ENCODE results near the gene TCHH. TPM values are rescaled to one million over a fixed set of nuclear protein-coding genes. Genes with fewer than 3 reads are reported as not detected.

Gene TCHH
- total and polyA plus RNA-seq, 2 donors (not counting 1 experiment from before 2014, with no cell fraction given), result not detected

DNA sequence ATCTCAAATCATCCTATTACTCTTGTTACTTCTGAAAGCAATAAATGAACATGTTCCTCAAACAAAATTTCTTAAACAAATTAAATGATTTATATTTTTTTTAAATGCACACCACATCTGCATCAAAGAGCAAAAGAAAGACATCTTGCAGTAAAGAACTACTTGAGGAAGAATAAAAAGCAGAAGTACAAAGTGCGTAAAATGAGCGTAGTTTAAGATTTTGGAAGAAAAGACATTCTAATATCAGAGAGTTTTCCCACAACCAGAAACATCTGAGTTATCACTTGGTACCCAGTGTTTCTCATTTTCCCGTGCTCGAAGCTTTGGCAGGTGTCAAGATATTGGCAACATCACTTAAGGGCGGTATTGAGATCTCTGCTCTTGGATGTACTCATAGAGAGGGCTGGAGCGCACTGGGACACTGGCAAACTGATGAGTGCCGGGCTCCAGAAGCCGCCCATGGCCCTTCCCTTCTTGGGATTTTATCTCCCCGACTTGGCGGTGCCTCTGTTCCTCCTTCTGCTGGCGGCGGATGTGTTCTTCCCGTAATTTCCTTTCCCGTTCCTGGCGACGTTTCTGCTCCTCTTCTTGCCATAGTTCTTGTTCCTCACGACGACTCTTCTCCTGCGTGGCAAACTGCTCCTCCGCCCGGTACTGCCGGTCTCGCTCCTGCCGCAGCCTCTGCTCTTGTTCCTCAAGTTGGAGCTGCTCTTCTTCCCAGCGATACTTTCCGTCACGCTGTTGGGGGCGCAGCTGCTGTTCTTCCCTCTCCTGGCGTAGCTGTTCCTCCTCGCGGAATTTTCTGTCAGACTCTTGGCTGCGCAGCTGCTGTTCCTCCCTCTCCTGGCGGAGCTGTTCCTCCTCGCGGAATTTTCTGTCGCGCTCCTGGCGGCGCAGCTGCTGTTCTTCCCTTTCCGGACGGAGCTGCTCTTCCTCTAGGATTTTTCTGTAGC is 7.9 kb downstream of the TCHH start:
- peaks cover 53% of the 10 kb centered on the region for H3K27me3 ChIP-seq (ENCODE audit: control insufficient read depth, insufficient read depth, low read length)
- no peak overlapping the region for H3K27ac ChIP-seq (ENCODE audit: insufficient read depth, low read length)
- no peak overlapping the region for H3K9ac ChIP-seq (ENCODE audit: insufficient read depth, low read length)
- no peak overlapping the region for H2AFZ ChIP-seq (ENCODE audit: low read length)
- no peaks in the 10 kb centered on the region for H4K20me1 ChIP-seq (ENCODE audit: control insufficient read depth, extremely low read depth, insufficient read depth, low read length)
- no peak for TF ChIP-seq EZH2 (IDR thresholded peaks at IDR 0.05; ENCODE audit: low read length, missing control alignments)
- TF ChIP-seq CTCF (conservative IDR thresholded peaks at IDR 0.05 in 1 of 2, IDR thresholded peaks at IDR 0.05 in 1 of 2; ENCODE audit: low read depth in 1 of 2, low read length in 2 of 2), result peak in 1 of 2 donors; percentile 0
- H3K9me3 ChIP-seq (ENCODE audit: control insufficient read depth, insufficient read depth, low read depth, low read length), result no peaks in the 10 kb centered on the region
- H3K4me1 ChIP-seq (ENCODE audit: control insufficient read depth, extremely low read depth, insufficient read depth, low read length), result peaks cover 6% of the 10 kb centered on the region
- H3K36me3 ChIP-seq (ENCODE audit: control insufficient read depth, insufficient read depth, low read length), result no peaks in the 10 kb centered on the region
- DNase-seq (ENCODE audit: low read depth in 2 of 2), result no peak
- no peaks in the 10 kb centered on the region for H3K79me2 ChIP-seq (ENCODE audit: control insufficient read depth, insufficient read depth, low read length)
- peak overlapping the region in 3 of 4 experiments; percentile 21 to 48 (median 30) for H3K4me3 ChIP-seq (replicated peaks in 1 of 4; ENCODE audit: control extremely low read depth in 1 of 4, insufficient read depth in 1 of 4, low read depth in 3 of 4, low read length in 4 of 4)
- H3K4me2 ChIP-seq (ENCODE audit: extremely low read depth, insufficient read depth, low read length), result peak overlapping the region; percentile 68

DNA sequence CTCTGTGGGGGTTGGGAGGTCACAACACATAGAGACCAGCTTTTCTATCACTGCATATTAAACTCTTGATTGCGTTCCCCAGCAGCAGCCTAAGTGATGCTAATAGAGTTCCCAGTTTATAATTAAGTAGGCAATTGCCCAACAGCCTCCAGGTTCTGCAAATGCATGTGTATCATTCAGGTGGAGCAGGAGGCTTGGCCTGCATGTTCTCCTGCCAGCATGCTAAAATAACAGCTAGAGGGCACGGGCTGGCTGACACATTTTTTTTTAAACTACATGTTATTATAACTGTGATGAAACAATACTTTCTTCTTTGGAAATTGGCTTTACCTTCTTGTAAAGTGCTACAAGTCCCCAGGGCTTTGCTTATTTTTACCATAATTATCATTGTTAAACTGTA is 10.4 kb downstream of the TCHH start:
- Histone ChIP-seq H3K4me2 (ENCODE audit: extremely low read depth, insufficient read depth, low read length) (no peak overlapping the region), H3K27ac (ENCODE audit: insufficient read depth, low read length) (no peak overlapping the region), H3K9me3 (ENCODE audit: control insufficient read depth, insufficient read depth, low read depth, low read length) (no peaks in the 10 kb centered on the region), H3K79me2 (ENCODE audit: control insufficient read depth, insufficient read depth, low read length) (no peaks in the 10 kb centered on the region), H4K20me1 (ENCODE audit: control insufficient read depth, extremely low read depth, insufficient read depth, low read length) (no peaks in the 10 kb centered on the region), H3K9ac (ENCODE audit: insufficient read depth, low read length) (no peak overlapping the region), H3K4me1 (ENCODE audit: control insufficient read depth, extremely low read depth, insufficient read depth, low read length) (peaks cover 2% of the 10 kb centered on the region), H2AFZ (ENCODE audit: low read length) (no peak overlapping the region), H3K36me3 (ENCODE audit: control insufficient read depth, insufficient read depth, low read length) (no peaks in the 10 kb centered on the region), H3K4me3 (replicated peaks in 1 of 4; ENCODE audit: control extremely low read depth in 1 of 4, insufficient read depth in 1 of 4, low read depth in 3 of 4, low read length in 4 of 4) (no peak overlapping the region), H3K27me3 (ENCODE audit: control insufficient read depth, insufficient read depth, low read length) (peaks cover 36% of the 10 kb centered on the region)
- TF ChIP-seq CTCF (conservative IDR thresholded peaks at IDR 0.05 in 1 of 2, IDR thresholded peaks at IDR 0.05 in 1 of 2; ENCODE audit: low read depth in 1 of 2, low read length in 2 of 2), result no peak
- no peak for TF ChIP-seq EZH2 (IDR thresholded peaks at IDR 0.05; ENCODE audit: low read length, missing control alignments)
- DNase-seq (ENCODE audit: low read depth in 2 of 2), result no peak

- Histone ChIP-seq H3K27ac (ENCODE audit: insufficient read depth, low read length) (no peak overlapping the region), H2AFZ (ENCODE audit: low read length) (no peak overlapping the region), H3K4me2 (ENCODE audit: extremely low read depth, insufficient read depth, low read length) (no peak overlapping the region), H3K27me3 (ENCODE audit: control insufficient read depth, insufficient read depth, low read length) (no peaks in the 10 kb centered on the region), H3K79me2 (ENCODE audit: control insufficient read depth, insufficient read depth, low read length) (no peaks in the 10 kb centered on the region), H4K20me1 (ENCODE audit: control insufficient read depth, extremely low read depth, insufficient read depth, low read length) (no peaks in the 10 kb centered on the region), H3K4me3 (replicated peaks in 1 of 4; ENCODE audit: control extremely low read depth in 1 of 4, insufficient read depth in 1 of 4, low read depth in 3 of 4, low read length in 4 of 4) (no peak overlapping the region), H3K4me1 (ENCODE audit: control insufficient read depth, extremely low read depth, insufficient read depth, low read length) (no peaks in the 10 kb centered on the region), H3K9ac (ENCODE audit: insufficient read depth, low read length) (no peak overlapping the region), H3K9me3 (ENCODE audit: control insufficient read depth, insufficient read depth, low read depth, low read length) (no peaks in the 10 kb centered on the region), H3K36me3 (ENCODE audit: control insufficient read depth, insufficient read depth, low read length) (no peaks in the 10 kb centered on the region)
- DNase-seq (ENCODE audit: low read depth in 2 of 2), result no peak
- TF ChIP-seq CTCF (conservative IDR thresholded peaks at IDR 0.05 in 1 of 2, IDR thresholded peaks at IDR 0.05 in 1 of 2; ENCODE audit: low read depth in 1 of 2, low read length in 2 of 2) (no peak), EZH2 (IDR thresholded peaks at IDR 0.05; ENCODE audit: low read length, missing control alignments) (no peak)
Measured at GRCh38 chr1:152096931-152097330, 18.3 kb downstream of the TCHH start.

Measured in fibroblast of lung (primary cell).